Heart right ventricle (tissue), 16 donors: ENCODE results near the gene TRAPPC2B. TPM values are rescaled to one million over a fixed set of nuclear protein-coding genes. Genes with fewer than 3 reads are reported as not detected.

Experiments
- ATAC-seq, 8 donors: fragments of 200-7000 bp; cut with Tn5 transposase; one replicate each; pipeline ENCODE4 v1.9.1; 2020; ENCODE audit warnings: mild to moderate bottlenecking in 8 of 8, moderate library complexity in 8 of 8, moderate number of reproducible peaks in 1 of 8
- DNase-seq, 2 donors: peaks; one replicate each; pipeline ENCODE4 v3.0.0-alpha.2; 2020
- H3K27ac ChIP-seq, 10 donors: fragments of 200-600 bp; sonication (generic) in 2 of 10; one replicate each; pipeline versions ENCODE4 v1.5.0 to v1.8.0; 2020 to 2022; ENCODE audit warnings: mild to moderate bottlenecking in 3 of 10
- H3K27me3 ChIP-seq, 7 donors: fragments of 200-600 bp; one replicate each; pipeline ENCODE4 v1.8.0; 2021 to 2022; ENCODE audit warnings: mild to moderate bottlenecking in 2 of 7
- H3K36me3 ChIP-seq, 9 donors: fragments of 200-600 bp; sonication (generic) in 1 of 9; one replicate each; pipeline versions ENCODE4 v1.5.0 to v1.8.0; 2020 to 2022; ENCODE audit warnings: mild to moderate bottlenecking in 2 of 9
- H3K4me1 ChIP-seq, 9 donors: fragments of 200-600 bp; sonication (generic) in 1 of 9; one replicate each; pipeline versions ENCODE4 v1.5.0 to v1.8.0; 2020 to 2022; ENCODE audit warnings: mild to moderate bottlenecking in 4 of 9
- H3K4me3 ChIP-seq, 10 donors: fragments of 200-600 bp; sonication (generic) in 2 of 10; one replicate each; pipeline versions ENCODE4 v1.5.0 to v1.8.0; 2020 to 2022; ENCODE audit warnings: mild to moderate bottlenecking in 7 of 10, moderate library complexity in 2 of 10
- H3K9me3 ChIP-seq, 11 donors: fragments of 200-600 bp in 10 of 11; sonication (generic) in 2 of 11; one replicate each; pipeline versions ENCODE4 v1.5.0 to v1.8.0; 2013 to 2022; ENCODE audit warnings: mild to moderate bottlenecking in 2 of 11, control low read depth in 1 of 11, moderate library complexity in 1 of 11
- CTCF ChIP-seq, 9 donors: fragments of 200-600 bp; sonication (generic) in 2 of 9; IDR thresholded peaks; one replicate each; pipeline versions ENCODE4 v1.5.0 to v1.8.0; 2021 to 2022; ENCODE audit warnings: antibody characterized with exemption in 9 of 9, mild to moderate bottlenecking in 5 of 9, moderate library complexity in 1 of 9
- WGBS, 2 donors: extraction: QIAGEN DNeasy Blood & Tissue Kit; methylation state at CpG; one replicate each; pipeline ENCODE4 v1.1.7; 2013; ENCODE audit warnings: inconsistent platforms in 1 of 2; 5-methylcytosine and 5-hydroxymethylcytosine counted together
- intact Hi-C, 10 donors: fragments of 100-400 bp; cut with DNase I; formaldehyde crosslinking; loops; one replicate each; pipeline versions ENCODE4 v1.11.1 to v1.14.2; 2022
- polyA plus RNA-seq, 2 donors: library from polyadenylated mRNA; stranded (reverse); fragments of 200-250 nt; gene quantifications; one replicate each; pipeline ENCODE4 v1.2.3, GENCODE V29; 2013
- total RNA-seq, 10 donors: library from RNA; stranded (reverse); fragmentation: NEBNext Ultra II Directional in 3 of 10; extraction: Animal tissue kit (Norgen Biotek cat#: 25700) in 3 of 10; gene quantifications; one replicate each; pipeline versions ENCODE4 v1.2.1 to v1.2.4, GENCODE V29; 2021 to 2023
- donor health status: Arrhythmogenic right ventricular cardiomyopathy.
- donor health status: ischemic (EF 13 %, LVEDD 7.1; RV severe dilation, severe dysfunction).
- donor health status: healthy with polysubstance abuse.
- donor health status: DM: no; HTN: yes; CAD: no.
- donor health status: DM: no; HTN: no; CAD: no.
- donor health status: ischemic (EF 25% LVEDD 6.9; RV normal size, moderate dysfunction).
- donor health status: ischemic (EF 25% LVEDD 5.7; RV mildly dilated, moderate dysfunction).
- donor health status: healthy.
- donor health status: DM: yes; HTN: yes; CAD: no.
- donor health status: Ischemic cardiomyopathy.
- donor health status: ischemic (EF 35%, LVEDD 5.7; RV mildly dilated, moderate dysfunction).
- donor health status: nonischemic (EF 11% LVEDD 7.7; RV severe dilation, severe dysfunction).
- donor health status: DM: yes; HTN: yes; CAD: no.
- donor health status: PGD.
- donor health status: ischemic (EF 29% LVEDD 5.4; RV normal size, mild dysfunction).
- donor health status: nonischemic (EF 23%, LVEDD 6.1; RV moderate dilation, normal function).

Gene TRAPPC2B
- total and polyA plus RNA-seq, 12 donors: 8.1 to 37.5 (median 12.3) TPM

- H3K36me3 ChIP-seq: no peaks in the 10 kb centered on the region
- TF ChIP-seq CTCF (IDR thresholded peaks at IDR 0.05): no peak
- ATAC-seq: no peak
- no peaks in the 10 kb centered on the region for H3K27me3 ChIP-seq
- peaks cover 0 to 3% (median 0%) of the 10 kb centered on the region in 11 donors for H3K9me3 ChIP-seq
- peaks cover 0 to 14% (median 6%) of the 10 kb centered on the region in 9 donors for H3K4me1 ChIP-seq
- WGBS, 2 donors: 79% methylated on average over 6 of the region's 6 CpGs
- intact Hi-C loops: no loop called here
- DNase-seq: no peak
- no peak overlapping the region for H3K27ac ChIP-seq
- no peak overlapping the region for H3K4me3 ChIP-seq
Measured at GRCh38 chr19:57342582-57342981, 20.8 kb upstream of the TRAPPC2B start.

- peaks cover 0 to 23% (median 20%) of the 10 kb centered on the region in 9 donors for H3K4me1 ChIP-seq
- intact Hi-C loops: no loop called here
- H3K9me3 ChIP-seq: peaks cover 0 to 4% (median 0%) of the 10 kb centered on the region in 11 donors
- peaks cover 0 to 8% (median 0%) of the 10 kb centered on the region in 9 donors for H3K36me3 ChIP-seq
- DNase-seq (no peak), ATAC-seq (no peak)
- WGBS, 2 donors: 63% methylated on average over 3 of the region's 3 CpGs
- no peak overlapping the region for H3K4me3 ChIP-seq
- H3K27me3 ChIP-seq: no peaks in the 10 kb centered on the region
- TF ChIP-seq CTCF (IDR thresholded peaks at IDR 0.05): no peak
- no peak overlapping the region for H3K27ac ChIP-seq
Measured at GRCh38 chr19:57348136-57348535, 15.2 kb upstream of the TRAPPC2B start.

GRCh38 chr19:57350877-57351805, 12.2 kb upstream of the TRAPPC2B start, which contains the start of gene ZNF304:
ZNF304 (plus strand) TSS chr19:57351271; CDS start chr19:57351665, 394 bp downstream.
- TF ChIP-seq CTCF (IDR thresholded peaks at IDR 0.05): no peak
- Histone ChIP-seq H3K36me3 (peaks cover 0 to 38% (median 23%) of the 10 kb centered on the region in 9 donors), H3K4me1 (peaks cover 0 to 45% (median 25%) of the 10 kb centered on the region in 9 donors), H3K27me3 (no peaks in the 10 kb centered on the region), H3K27ac (peak within 1 kb of the TSS; percentile 45 to 94 (median 90)), H3K4me3 (peak within 1 kb of the TSS; percentile 77 to 100 (median 92)), H3K9me3 (peaks cover 0 to 31% (median 0%) of the 10 kb centered on the region in 11 donors)
- DNase-seq (peak; percentile 93 to 96), ATAC-seq (peak; percentile 96 to 100 (median 99))
- intact Hi-C loops: loop anchor here in 4 of 10 donors (1.0 to 5.0 kb wide), 4 partner anchors 12 to 111 kb away; partner anchors contain the start of genes ZNF460 (in 2 of the 4), ZNF805 (in 2 of the 4), TRAPPC2B (in 1 of the 4) and ZNF547 (in 1 of the 4)
- WGBS, 2 donors: 1% methylated on average over 57 of the region's 57 CpGs

GRCh38 chr19:57351867-57352266, 11.5 kb upstream of the TRAPPC2B start:
- Histone ChIP-seq H3K27me3 (no peaks in the 10 kb centered on the region), H3K27ac (peak overlapping the region in 9 of 10 donors; percentile 81 to 94 (median 90)), H3K4me1 (peaks cover 0 to 45% (median 25%) of the 10 kb centered on the region in 9 donors), H3K9me3 (peaks cover 0 to 38% (median 3%) of the 10 kb centered on the region in 11 donors), H3K4me3 (peak overlapping the region; percentile 77 to 100 (median 92)), H3K36me3 (peaks cover 0 to 45% (median 30%) of the 10 kb centered on the region in 9 donors)
- DNase-seq: no peak
- intact Hi-C loops: loop anchor here in 4 of 10 donors (1.0 to 5.0 kb wide), 4 partner anchors 11 to 112 kb away; partner anchors contain the start of genes ZNF460 (in 2 of the 4), ZNF805 (in 2 of the 4), TRAPPC2B (in 1 of the 4) and ZNF547 (in 1 of the 4)
- ATAC-seq: peak in 6 of 8 donors; percentile 2 to 24 (median 19)
- WGBS, 2 donors: 14 to 16% methylated on average over 7 of the region's 7 CpGs
- no peak for TF ChIP-seq CTCF (IDR thresholded peaks at IDR 0.05)
